OCI-LY7 (cell line): ENCODE measurements around the gene C19orf81. TPM values are rescaled to one million over a fixed set of nuclear protein-coding genes. Genes with fewer than 3 reads are reported as not detected.

Experiments
- BruUV-seq: library from RNA; stranded (reverse); fragments of 400-500 nt; replicated peaks from 2 replicates; lab custom pipeline; 2021; lab: Mats Ljungman, UMichigan
- CTCF ChIA-PET: fragments of 300-600 bp; sonication (Branson Sonifier 250); formaldehyde crosslinking; loops from one replicate; lab custom pipeline; 2022; ENCODE audit warnings: antibody characterized with exemption; ENCODE audit not compliant: unreplicated experiment; lab: Charles Lee
- POLR2A ChIA-PET: fragments of 300-600 bp; sonication (Branson Sonifier 250); formaldehyde crosslinking; loops from one replicate; lab custom pipeline; 2022; ENCODE audit warnings: antibody characterized with exemption; lab: Charles Lee
- DNase-seq: peaks from one replicate; pipeline ENCODE4 v3.0.0-alpha.2; 2015; ENCODE audit warnings: low spot score
- H2AFZ ChIP-seq: fragments of 200-600 bp; sonication (generic), shearing (Covaris generic); 2 replicates; pipeline ENCODE4 v1.6.1; 2014; ENCODE audit warnings: mild to moderate bottlenecking, antibody characterized with exemption, low read length, moderate library complexity
- H3K27ac ChIP-seq: fragments of 200-600 bp; sonication (generic); 2 replicates; pipeline ENCODE4 v1.5.1; 2014; ENCODE audit warnings: mixed run types, low read depth, mild to moderate bottlenecking, moderate library complexity, low read length, inconsistent platforms; ENCODE audit not compliant: poor library complexity, severe bottlenecking
- H3K36me3 ChIP-seq: fragments of 200-600 bp; sonication (generic); 2 replicates; pipeline ENCODE4 v1.6.1; 2014; ENCODE audit warnings: mild to moderate bottlenecking, antibody characterized with exemption, low read length, moderate library complexity, mixed read lengths; ENCODE audit not compliant: insufficient read depth
- H3K4me1 ChIP-seq: fragments of 200-600 bp; sonication (generic); 2 replicates; pipeline ENCODE4 v1.5.1; 2014; ENCODE audit warnings: mild to moderate bottlenecking, low read length; ENCODE audit not compliant: insufficient read depth, poor library complexity, severe bottlenecking
- H3K4me2 ChIP-seq: fragments of 200-600 bp; sonication (generic); 2 replicates; pipeline ENCODE4 v1.6.1; 2014; ENCODE audit warnings: mild to moderate bottlenecking, low read length
- H3K4me3 ChIP-seq: fragments of 200-600 bp; sonication (generic); 2 replicates; pipeline ENCODE4 v1.5.1; 2014; ENCODE audit warnings: mild to moderate bottlenecking, low read depth, low read length; ENCODE audit not compliant: poor library complexity, severe bottlenecking
- H3K79me2 ChIP-seq: fragments of 200-600 bp; sonication (generic); 2 replicates; pipeline ENCODE4 v1.6.1; 2016; ENCODE audit warnings: low read depth, mild to moderate bottlenecking, low read length, moderate library complexity, mixed read lengths; ENCODE audit not compliant: insufficient read depth
- H3K9me2 ChIP-seq: fragments of 200-600 bp; sonication (generic); 2 replicates; pipeline ENCODE4 v1.6.1; 2016; ENCODE audit warnings: mild to moderate bottlenecking, low read length, mixed read lengths; ENCODE audit not compliant: insufficient read depth
- H3K9me3 ChIP-seq: fragments of 200-600 bp; sonication (generic); 2 replicates; pipeline ENCODE4 v1.6.1; 2014; ENCODE audit warnings: mild to moderate bottlenecking, mixed run types, low read length, mixed read lengths
- H4K20me1 ChIP-seq: fragments of 200-600 bp; sonication (generic); 2 replicates; pipeline ENCODE4 v1.6.1; 2014; ENCODE audit warnings: mild to moderate bottlenecking, antibody characterized with exemption, low read length, moderate library complexity, mixed read lengths; ENCODE audit not compliant: insufficient read depth
- CTCF ChIP-seq: fragments of 200-600 bp; sonication (generic); conservative IDR thresholded peaks from 2 replicates; pipeline ENCODE4 v1.5.1; 2014; ENCODE audit warnings: mild to moderate bottlenecking, antibody characterized with exemption, low read length, moderate library complexity, mixed read lengths
- EZH2phosphoT487 ChIP-seq: fragments of 200-600 bp; sonication (generic); IDR thresholded peaks from 2 replicates; pipeline ENCODE4 v1.6.1; 2018; ENCODE audit warnings: low read depth, borderline replicate concordance, mild to moderate bottlenecking, mixed run types, antibody characterized with exemption, low read length, moderate library complexity, mixed read lengths
- intact Hi-C: fragments of 100-400 bp; cut with micrococcal nuclease; formaldehyde crosslinking; loops from one replicate; pipeline ENCODE4 v1.10.0; 2022; ENCODE audit not compliant: unreplicated experiment
- total RNA-seq, 2 experiments: library from RNA; depleted of rRNA in 1 of 2; stranded (reverse); fragments of >200 nt in 1 of 2; shearing (Covaris generic) in 1 of 2; gene quantifications; 2 replicates each; pipeline ENCODE4 v1.2.3, GENCODE V29; 2014 to 2022

Gene C19orf81
- total RNA-seq, 2 experiments from 2014 or later = 11.4 to 20.0 TPM

GRCh38 chr19:50694815-50695145 is 45.5 kb downstream of the C19orf81 start:
- no peak overlapping the region for H3K4me3 ChIP-seq
- no peaks in the 10 kb centered on the region for H3K4me1 ChIP-seq
- H3K9me3 ChIP-seq = no peaks in the 10 kb centered on the region
- CTCF ChIA-PET = no interaction called here
- intact Hi-C loops = no loop called here
- H3K4me2 ChIP-seq = no peak overlapping the region
- H3K36me3 ChIP-seq = no peaks in the 10 kb centered on the region
- DNase-seq = no peak
- H4K20me1 ChIP-seq = no peaks in the 10 kb centered on the region
- TF ChIP-seq EZH2phosphoT487 (no peak), CTCF (no peak)
- no peak overlapping the region for H2AFZ ChIP-seq
- no peak overlapping the region for H3K27ac ChIP-seq
- POLR2A ChIA-PET = no interaction called here
- no peaks in the 10 kb centered on the region for H3K9me2 ChIP-seq
- H3K79me2 ChIP-seq = no peaks in the 10 kb centered on the region
- no TSS peak for BruUV-seq

DNA sequence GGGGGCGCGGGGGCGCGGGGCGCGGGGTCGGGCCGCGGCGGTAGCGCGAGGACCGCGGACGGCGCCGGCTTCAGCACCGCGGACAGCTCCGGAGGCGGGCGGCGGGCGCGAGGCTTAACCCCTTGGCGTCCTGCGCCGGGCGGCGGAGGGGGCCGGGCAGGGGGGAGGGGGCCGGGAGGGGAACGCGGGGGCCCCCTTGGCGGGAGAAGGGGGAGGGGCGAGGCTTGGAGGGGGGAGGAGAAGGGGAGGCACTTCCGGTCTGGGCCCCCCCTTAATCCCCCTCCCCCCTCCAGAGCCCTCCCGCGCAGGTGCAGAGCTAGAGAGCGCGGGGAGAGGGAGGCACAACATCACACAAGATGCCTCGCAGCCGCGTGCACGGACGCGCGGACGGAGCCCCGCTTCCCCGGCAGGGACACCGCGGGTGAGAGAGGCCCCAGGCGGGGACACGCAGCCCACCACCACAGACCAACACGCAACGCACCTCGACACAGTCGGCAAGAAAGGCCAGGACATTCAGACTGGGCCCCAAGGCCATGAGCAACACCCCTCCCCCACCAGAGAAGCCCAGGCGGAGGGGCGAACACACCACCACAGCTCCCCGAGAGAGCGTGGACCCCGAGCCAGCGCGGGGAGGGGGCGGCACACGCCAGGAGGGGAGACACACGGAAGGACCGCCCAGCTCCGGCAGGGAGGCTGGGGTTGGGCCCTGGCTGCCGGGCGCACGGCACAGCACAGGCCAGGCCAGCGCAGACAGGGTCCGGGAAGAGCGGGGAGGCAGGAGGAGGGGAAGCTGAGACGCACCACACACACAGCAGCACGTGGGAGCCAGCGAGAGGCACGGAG is 46.2 kb downstream of the C19orf81 start:
- DNase-seq = no peak
- BruUV-seq = no TSS peak
- CTCF ChIA-PET = no interaction called here
- no peak overlapping the region for H3K4me2 ChIP-seq
- H3K4me1 ChIP-seq = no peaks in the 10 kb centered on the region
- no peak for TF ChIP-seq CTCF
- no peak for TF ChIP-seq EZH2phosphoT487
- no peaks in the 10 kb centered on the region for H3K36me3 ChIP-seq
- POLR2A ChIA-PET = no interaction called here
- H3K79me2 ChIP-seq = no peaks in the 10 kb centered on the region
- intact Hi-C loops = no loop called here
- H4K20me1 ChIP-seq = no peaks in the 10 kb centered on the region
- H3K9me3 ChIP-seq = no peaks in the 10 kb centered on the region
- no peak overlapping the region for H3K27ac ChIP-seq
- H3K4me3 ChIP-seq = no peak overlapping the region
- no peaks in the 10 kb centered on the region for H3K9me2 ChIP-seq
- H2AFZ ChIP-seq = no peak overlapping the region

- ChIA-PET CTCF (no interaction called here), POLR2A (no interaction called here)
- Histone ChIP-seq H3K27ac (no peak overlapping the region), H3K9me3 (no peaks in the 10 kb centered on the region), H3K4me2 (no peak overlapping the region), H3K79me2 (no peaks in the 10 kb centered on the region), H2AFZ (no peak overlapping the region), H3K4me3 (no peak overlapping the region), H3K9me2 (no peaks in the 10 kb centered on the region), H3K36me3 (no peaks in the 10 kb centered on the region), H4K20me1 (no peaks in the 10 kb centered on the region), H3K4me1 (no peaks in the 10 kb centered on the region)
- no peak for DNase-seq
- TF ChIP-seq CTCF (no peak), EZH2phosphoT487 (no peak)
- BruUV-seq = no TSS peak
- intact Hi-C loops = no loop called here
Observed at GRCh38 chr19:50696094-50696483, 46.8 kb downstream of the C19orf81 start.
